Upper lobe of right lung (tissue), 1 donor: ENCODE data around the gene IL15. TPM values are rescaled to one million over a fixed set of nuclear protein-coding genes. Genes with fewer than 3 reads are reported as not detected.

Source experiments
- ATAC-seq: fragments of 200-7000 bp; cut with Tn5 transposase; one replicate; pipeline ENCODE4 v1.9.1; 2020; ENCODE audit warnings: mild to moderate bottlenecking, moderate library complexity
- DNase-seq: peaks from one replicate; pipeline ENCODE4 v3.0.0-alpha.2; 2020
- H3K27ac ChIP-seq: fragments of 200-600 bp; one replicate; pipeline ENCODE4 v1.8.0; 2022
- H3K27me3 ChIP-seq: fragments of 200-600 bp; one replicate; pipeline ENCODE4 v1.8.0; 2022; ENCODE audit warnings: mild to moderate bottlenecking
- H3K36me3 ChIP-seq: fragments of 200-600 bp; one replicate; pipeline ENCODE4 v1.8.0; 2022
- H3K4me1 ChIP-seq: fragments of 200-600 bp; one replicate; pipeline ENCODE4 v1.8.0; 2022
- H3K4me3 ChIP-seq: fragments of 200-600 bp; one replicate; pipeline ENCODE4 v1.8.0; 2022; ENCODE audit warnings: mild to moderate bottlenecking
- H3K9me3 ChIP-seq: fragments of 200-600 bp; one replicate; pipeline ENCODE4 v1.8.0; 2022
- CTCF ChIP-seq: fragments of 200-600 bp; IDR thresholded peaks from one replicate; pipeline ENCODE4 v1.8.0; 2022; ENCODE audit warnings: antibody characterized with exemption
- intact Hi-C: fragments of 100-400 bp; cut with DNase I; formaldehyde crosslinking; loops from one replicate; pipeline ENCODE4 v1.11.0; 2022
- total RNA-seq: library from RNA; stranded (reverse); fragmentation: NEBNext Ultra II Directional; extraction: Animal tissue kit (Norgen Biotek cat#: 25700); gene quantifications from one replicate; pipeline ENCODE4 v1.2.1, GENCODE V29; 2021
- donor health status: DM: no; HTN: yes; CAD: no; lungs with severe emphysema.

IL15 gene
- total RNA-seq, 1 donor from 2014 or later, result 6.6 TPM

- ATAC-seq, result no peak
- Histone ChIP-seq H3K9me3 (peaks cover 9% of the 10 kb centered on the region), H3K4me1 (no peaks in the 10 kb centered on the region), H3K27me3 (no peaks in the 10 kb centered on the region), H3K27ac (no peak overlapping the region), H3K4me3 (no peak overlapping the region), H3K36me3 (no peaks in the 10 kb centered on the region)
- intact Hi-C loops, result no loop called here
- no peak for TF ChIP-seq CTCF
- no peak for DNase-seq
Measured at GRCh38 chr4:141705747-141706377, 69.5 kb downstream of the IL15 start.

GRCh38 chr4:141706445-141706844 lies 70.1 kb downstream of the IL15 start:
- H3K9me3 ChIP-seq, result peaks cover 9% of the 10 kb centered on the region
- intact Hi-C loops, result no loop called here
- H3K36me3 ChIP-seq, result no peaks in the 10 kb centered on the region
- TF ChIP-seq CTCF, result no peak
- DNase-seq, result no peak
- H3K27me3 ChIP-seq, result no peaks in the 10 kb centered on the region
- ATAC-seq, result no peak
- H3K27ac ChIP-seq, result no peak overlapping the region
- no peak overlapping the region for H3K4me3 ChIP-seq
- no peaks in the 10 kb centered on the region for H3K4me1 ChIP-seq

DNA sequence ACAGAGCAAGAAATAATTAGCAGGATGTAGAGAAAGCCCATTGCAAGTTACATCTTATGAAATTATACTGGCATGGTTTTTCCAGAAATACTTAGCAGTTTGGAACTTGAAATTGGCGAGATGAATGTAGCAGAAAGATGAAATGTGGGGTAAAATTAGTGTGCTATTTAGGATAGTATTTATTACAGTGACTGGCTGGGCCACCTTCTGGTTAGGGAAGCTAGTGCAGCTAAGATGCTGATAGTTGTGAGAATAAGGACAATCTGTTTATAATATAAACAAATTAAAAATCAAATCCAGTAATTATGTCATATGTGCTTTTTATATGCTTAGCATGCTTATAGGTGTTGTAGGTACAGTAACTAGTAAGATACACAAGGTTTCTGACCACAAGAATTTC lies 74.8 kb downstream of the IL15 start:
- DNase-seq (no peak), ATAC-seq (peak; percentile 27)
- H3K27me3 ChIP-seq, result no peaks in the 10 kb centered on the region
- H3K9me3 ChIP-seq, result peaks cover 4% of the 10 kb centered on the region
- peak; percentile 53 for TF ChIP-seq CTCF
- H3K36me3 ChIP-seq, result no peaks in the 10 kb centered on the region
- H3K27ac ChIP-seq, result no peak overlapping the region
- intact Hi-C loops, result no loop called here
- H3K4me1 ChIP-seq, result no peaks in the 10 kb centered on the region
- H3K4me3 ChIP-seq, result no peak overlapping the region

GRCh38 chr4:141713185-141713584 lies 76.8 kb downstream of the IL15 start:
- Histone ChIP-seq H3K4me1 (no peaks in the 10 kb centered on the region), H3K27me3 (no peaks in the 10 kb centered on the region), H3K4me3 (no peak overlapping the region), H3K9me3 (no peaks in the 10 kb centered on the region), H3K27ac (no peak overlapping the region), H3K36me3 (no peaks in the 10 kb centered on the region)
- DNase-seq, result no peak
- intact Hi-C loops, result no loop called here
- no peak for TF ChIP-seq CTCF
- no peak for ATAC-seq

DNA sequence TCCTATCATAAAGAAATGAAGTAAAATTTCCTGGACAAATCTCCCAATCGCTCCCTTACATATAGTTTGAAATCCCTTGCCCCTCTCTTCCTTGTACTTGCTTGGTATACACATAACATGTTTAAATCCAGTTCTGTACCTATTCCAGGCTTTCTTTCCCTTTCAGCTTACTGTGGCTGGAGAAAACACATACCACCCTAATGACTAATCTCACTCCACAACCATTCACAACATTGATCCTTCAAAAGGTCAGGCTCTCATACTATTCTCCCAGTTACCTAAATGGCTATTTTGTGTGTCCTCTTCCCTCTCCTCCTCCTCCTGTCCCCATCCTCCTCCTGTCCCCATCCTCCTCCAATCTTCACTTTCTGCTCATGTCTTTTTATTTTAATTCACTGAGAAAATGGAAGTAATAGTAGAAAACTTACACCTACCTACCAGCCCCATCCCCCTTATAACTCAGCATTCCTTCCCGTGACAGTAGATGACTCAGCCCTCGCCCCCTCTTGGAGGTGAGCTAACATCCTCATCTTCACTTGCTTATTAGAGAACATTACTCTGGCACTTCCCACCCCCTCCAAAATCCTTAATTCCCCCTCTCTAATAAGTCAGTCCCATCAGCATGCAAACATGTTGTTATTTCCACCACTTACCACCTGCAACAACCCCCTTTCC lies 77.5 kb downstream of the IL15 start:
- H3K27ac ChIP-seq, result no peak overlapping the region
- ATAC-seq (no peak), DNase-seq (no peak)
- H3K4me3 ChIP-seq, result no peak overlapping the region
- H3K9me3 ChIP-seq, result no peaks in the 10 kb centered on the region
- no peaks in the 10 kb centered on the region for H3K27me3 ChIP-seq
- no peaks in the 10 kb centered on the region for H3K36me3 ChIP-seq
- H3K4me1 ChIP-seq, result no peaks in the 10 kb centered on the region
- no peak for TF ChIP-seq CTCF
- intact Hi-C loops, result no loop called here
